Smooth muscle cell (in vitro differentiated cells): ENCODE results near the gene MYDGF. TPM values are rescaled to one million over a fixed set of nuclear protein-coding genes. Genes with fewer than 3 reads are reported as not detected.

Experiments
- DNase-seq: peaks from one replicate; lab custom pipeline; 2025; ENCODE audit not compliant: unreplicated experiment; lab: John Stamatoyannopoulos, UW
- H2AFZ ChIP-seq: fragments of 200-600 bp; sonication (generic); 2 replicates; pipeline ENCODE4 v1.6.0; 2016; ENCODE audit warnings: antibody characterized with exemption, low read depth, mild to moderate bottlenecking
- H3F3A ChIP-seq: fragments of 200-600 bp; sonication (generic); 2 replicates; pipeline ENCODE4 v1.6.0; 2017; ENCODE audit warnings: antibody characterized with exemption, low read depth
- H3K27ac ChIP-seq: fragments of 200-600 bp; sonication (generic); 2 replicates; pipeline ENCODE4 v1.5.1; 2016; ENCODE audit warnings: low read depth, mild to moderate bottlenecking
- H3K27me3 ChIP-seq: fragments of 200-600 bp; sonication (generic); 2 replicates; pipeline ENCODE4 v1.6.1; 2016; ENCODE audit warnings: low read depth, mild to moderate bottlenecking
- H3K36me3 ChIP-seq: fragments of 200-600 bp; sonication (generic); 2 replicates; pipeline ENCODE4 v1.5.1; 2016; ENCODE audit warnings: low read depth
- H3K4me1 ChIP-seq: fragments of 200-600 bp; sonication (generic); 2 replicates; pipeline ENCODE4 v1.5.1; 2016; ENCODE audit warnings: low read depth
- H3K4me2 ChIP-seq: fragments of 200-600 bp; sonication (generic); 2 replicates; pipeline ENCODE4 v1.6.0; 2016; ENCODE audit warnings: mild to moderate bottlenecking
- H3K4me3 ChIP-seq: fragments of 200-600 bp; sonication (generic); 2 replicates; pipeline ENCODE4 v1.5.1; 2016; ENCODE audit warnings: mild to moderate bottlenecking
- H3K79me2 ChIP-seq: fragments of 200-600 bp; sonication (generic); 2 replicates; pipeline ENCODE4 v1.6.0; 2016; ENCODE audit warnings: low read depth, mild to moderate bottlenecking
- H3K9ac ChIP-seq: fragments of 200-600 bp; sonication (generic); 2 replicates; pipeline ENCODE4 v1.6.0; 2016; ENCODE audit warnings: low read depth
- H3K9me3 ChIP-seq: fragments of 200-600 bp; sonication (generic); replicated peaks from 2 replicates; pipeline ENCODE4 v1.5.1; 2016; ENCODE audit warnings: low read depth
- H4K20me1 ChIP-seq: fragments of 200-600 bp; sonication (generic); 2 replicates; pipeline ENCODE4 v1.6.0; 2016; ENCODE audit warnings: low read depth
- CTCF ChIP-seq: fragments of 200-600 bp; sonication (generic); IDR thresholded peaks from 2 replicates; pipeline ENCODE4 v1.5.1; 2017; ENCODE audit warnings: borderline replicate concordance, mild to moderate bottlenecking, antibody characterized with exemption; ENCODE audit not compliant: insufficient read depth, poor library complexity, severe bottlenecking
- WGBS: methylation state at CpG from one replicate; pipeline ENCODE4 v1.1.7; 2016; ENCODE audit warnings: low lambda C conversion rate; 5-methylcytosine and 5-hydroxymethylcytosine counted together
- polyA plus RNA-seq: library from polyadenylated mRNA; unstranded; fragments of >200 nt; fragmentation: Nextera tagmentation; extraction: Ambion mirVana; gene quantifications from 2 replicates; pipeline ENCODE4 v1.2.1, GENCODE V29; 2016
- total RNA-seq: library from RNA; depleted of rRNA; stranded (reverse); fragments of >200 nt; gene quantifications from 2 replicates; pipeline ENCODE4 v1.2.3, GENCODE V29; 2014

The MYDGF gene
- total and polyA plus RNA-seq, 2 experiments from 2014 or later: 188 to 680 TPM

DNA sequence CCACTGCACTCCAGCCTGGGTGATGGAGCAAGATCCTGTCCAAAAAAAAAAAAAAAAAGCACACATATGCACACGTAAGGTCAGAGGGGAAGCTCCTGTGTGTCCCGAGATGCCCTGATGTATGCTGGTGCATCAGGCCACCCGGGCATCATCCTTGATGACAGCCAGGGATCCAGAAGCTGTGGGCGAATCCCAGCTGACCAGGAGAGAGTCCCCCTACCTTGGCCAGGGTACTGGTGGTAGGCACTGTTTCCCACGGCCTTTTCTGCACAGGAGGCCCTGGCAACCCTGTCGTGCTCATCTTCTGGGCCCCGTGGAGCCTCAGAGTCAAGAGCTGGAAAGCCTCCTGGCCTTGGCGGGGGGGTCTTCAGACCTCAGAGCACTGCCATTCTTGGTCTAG lies 14.0 kb downstream of the MYDGF start:
- Histone ChIP-seq H3K79me2 (no peaks in the 10 kb centered on the region), H3K9me3 (no peaks in the 10 kb centered on the region), H2AFZ (no peak overlapping the region), H3K9ac (no peak overlapping the region), H4K20me1 (peaks cover 15% of the 10 kb centered on the region), H3K4me3 (no peak overlapping the region), H3K36me3 (no peaks in the 10 kb centered on the region), H3K4me1 (no peaks in the 10 kb centered on the region), H3K4me2 (no peak overlapping the region), H3K27ac (no peak overlapping the region), H3K27me3 (no peaks in the 10 kb centered on the region), H3F3A (no peaks in the 10 kb centered on the region)
- TF ChIP-seq CTCF: no peak
- 95% methylated on average over 8 of the region's 8 CpGs for WGBS
- no peak for DNase-seq

DNA sequence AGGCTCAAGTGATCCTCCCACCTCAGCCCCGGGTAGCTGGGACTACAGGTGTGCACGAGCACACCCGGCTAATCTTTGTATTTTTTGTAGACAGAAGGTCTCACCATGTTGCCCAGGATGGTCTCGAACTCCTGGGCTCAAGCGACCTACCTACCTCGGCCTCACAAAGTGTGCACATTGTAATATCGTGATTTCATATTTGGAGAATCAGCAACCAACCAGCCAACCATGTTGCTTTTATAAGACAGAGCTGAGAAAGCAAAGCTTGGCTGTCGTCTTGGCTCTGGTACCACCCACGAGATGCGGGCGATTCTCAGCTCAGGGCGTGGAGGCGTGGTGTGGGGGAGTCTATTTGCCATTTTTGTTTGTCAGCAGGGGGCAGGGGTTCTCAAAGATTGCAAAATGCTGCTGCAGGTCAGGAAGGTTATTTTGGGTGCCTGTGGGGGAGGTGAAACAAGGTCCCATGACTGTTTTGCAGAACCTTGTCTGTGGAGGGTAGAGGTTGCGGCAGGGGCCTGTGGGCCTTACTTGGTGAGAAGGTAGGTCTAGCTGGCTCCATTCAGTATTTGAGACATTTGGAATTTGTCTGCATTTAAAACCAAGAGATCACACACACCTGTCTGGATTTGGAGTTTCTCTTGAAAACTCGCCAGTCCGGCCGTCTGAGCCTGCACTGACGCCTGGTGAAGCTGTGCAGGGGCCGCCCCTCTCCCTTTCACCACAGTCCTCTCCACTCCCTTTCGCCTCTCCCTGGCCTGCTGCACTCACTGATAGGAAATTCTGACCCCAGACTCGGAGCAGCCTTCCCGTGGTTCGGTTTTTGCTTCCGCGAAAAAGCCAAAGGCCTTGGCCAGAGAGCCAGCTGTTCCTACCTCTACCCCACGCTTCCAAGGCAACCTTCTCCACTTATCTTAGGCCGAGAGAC lies 15.4 kb downstream of the MYDGF start:
- no peaks in the 10 kb centered on the region for H3K4me1 ChIP-seq
- H3K9me3 ChIP-seq: no peaks in the 10 kb centered on the region
- 95% methylated on average over 27 of the region's 27 CpGs for WGBS
- no peaks in the 10 kb centered on the region for H3K27me3 ChIP-seq
- H3K27ac ChIP-seq: no peak overlapping the region
- DNase-seq: no peak
- H4K20me1 ChIP-seq: peaks cover under 1% of the 10 kb centered on the region
- H3K9ac ChIP-seq: no peak overlapping the region
- no peak overlapping the region for H3K4me3 ChIP-seq
- H3F3A ChIP-seq: no peaks in the 10 kb centered on the region
- H2AFZ ChIP-seq: no peak overlapping the region
- no peak for TF ChIP-seq CTCF
- H3K4me2 ChIP-seq: no peak overlapping the region
- H3K79me2 ChIP-seq: no peaks in the 10 kb centered on the region
- no peaks in the 10 kb centered on the region for H3K36me3 ChIP-seq

DNA sequence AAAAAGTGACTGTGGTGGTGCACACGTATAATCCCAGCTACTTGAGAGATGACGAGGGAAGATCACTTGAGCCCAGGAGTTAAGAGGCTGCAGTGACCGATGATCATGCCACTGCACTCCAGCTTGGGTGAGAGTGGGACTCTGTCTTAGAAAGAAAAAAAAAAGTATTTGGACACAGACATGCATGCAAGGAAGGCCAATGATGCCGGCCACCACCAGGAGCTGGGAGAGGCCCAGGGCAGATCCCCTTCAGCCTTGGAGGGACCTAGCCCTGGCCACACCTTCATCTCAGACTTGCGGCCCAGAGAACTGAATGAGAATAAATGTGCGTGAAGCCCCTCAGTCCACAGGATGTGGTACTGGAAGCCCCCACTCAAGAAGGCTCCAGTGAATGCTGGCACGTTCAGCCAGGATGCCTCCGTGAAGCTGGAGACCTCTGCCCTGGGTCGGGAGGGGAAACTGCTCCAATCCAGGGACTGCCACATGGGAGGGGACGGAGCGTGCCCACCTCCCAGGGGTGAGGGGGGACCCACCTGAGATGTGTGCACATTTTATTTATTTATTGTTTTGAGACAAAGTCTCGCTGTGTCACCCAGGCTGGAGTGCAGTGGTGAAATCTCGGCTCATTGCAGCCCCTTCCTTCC lies 16.2 kb downstream of the MYDGF start:
- H4K20me1 ChIP-seq: no peaks in the 10 kb centered on the region
- H3K9me3 ChIP-seq: no peaks in the 10 kb centered on the region
- H3K4me3 ChIP-seq: no peak overlapping the region
- H3K4me2 ChIP-seq: no peak overlapping the region
- H3K36me3 ChIP-seq: no peaks in the 10 kb centered on the region
- TF ChIP-seq CTCF: no peak
- no peaks in the 10 kb centered on the region for H3F3A ChIP-seq
- no peak for DNase-seq
- H3K79me2 ChIP-seq: no peaks in the 10 kb centered on the region
- no peak overlapping the region for H3K9ac ChIP-seq
- H3K27me3 ChIP-seq: no peaks in the 10 kb centered on the region
- no peak overlapping the region for H3K27ac ChIP-seq
- no peak overlapping the region for H2AFZ ChIP-seq
- 96% methylated on average over 13 of the region's 13 CpGs for WGBS
- no peaks in the 10 kb centered on the region for H3K4me1 ChIP-seq
